HG02943 (cell line): Measurements from ENCODE around the gene GNAL.
"Not testable (repeated sequence)": the region's sequence is repeated elsewhere in the genome, so short reads cannot be mapped to it uniquely, and the experiment has no call there.

Experiments
- ATAC-seq: cut with Tn5 transposase; IDR thresholded peaks from one replicate; pipeline ENCODE4 v1.9.1; 2021; ENCODE audit warnings: mild to moderate bottlenecking, low read depth, moderate library complexity; ENCODE audit not compliant: unreplicated experiment

The GNAL gene

DNA sequence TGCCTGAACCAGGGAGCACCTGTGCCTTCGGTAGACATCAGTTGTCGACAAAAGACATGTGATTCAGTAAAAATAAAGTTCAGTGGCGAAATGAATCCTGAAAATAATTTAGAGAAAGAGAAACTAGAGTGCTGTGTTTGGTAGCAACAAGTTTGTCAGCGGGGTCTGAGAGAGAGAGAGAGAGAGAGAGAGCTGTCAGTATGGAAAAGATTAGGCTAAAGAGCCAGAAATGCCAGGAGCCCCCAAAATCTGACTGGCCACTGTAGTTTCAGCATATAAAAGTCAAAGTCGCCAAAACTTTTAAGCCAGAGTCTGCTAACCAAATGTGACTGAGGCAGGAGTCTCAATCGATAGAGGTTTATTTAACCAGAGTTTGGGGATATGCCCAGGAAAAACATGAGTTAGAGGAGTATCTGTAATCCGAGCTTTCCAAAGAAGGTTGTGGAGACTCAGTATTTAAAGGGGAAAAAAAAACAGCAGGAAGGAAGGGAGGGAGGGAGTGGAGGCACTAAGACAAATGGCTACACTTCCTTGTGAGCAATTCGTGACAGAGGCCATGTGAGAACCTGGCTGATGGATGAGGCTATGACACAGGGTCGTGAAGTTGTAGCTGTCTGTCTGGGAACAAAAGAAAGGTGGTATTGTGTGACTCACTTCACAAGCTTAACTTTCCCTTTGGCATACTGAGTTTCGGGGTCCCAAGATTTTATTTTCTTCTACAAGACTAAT is 20.5 kb upstream of the GNAL start:
- no peak for ATAC-seq

DNA sequence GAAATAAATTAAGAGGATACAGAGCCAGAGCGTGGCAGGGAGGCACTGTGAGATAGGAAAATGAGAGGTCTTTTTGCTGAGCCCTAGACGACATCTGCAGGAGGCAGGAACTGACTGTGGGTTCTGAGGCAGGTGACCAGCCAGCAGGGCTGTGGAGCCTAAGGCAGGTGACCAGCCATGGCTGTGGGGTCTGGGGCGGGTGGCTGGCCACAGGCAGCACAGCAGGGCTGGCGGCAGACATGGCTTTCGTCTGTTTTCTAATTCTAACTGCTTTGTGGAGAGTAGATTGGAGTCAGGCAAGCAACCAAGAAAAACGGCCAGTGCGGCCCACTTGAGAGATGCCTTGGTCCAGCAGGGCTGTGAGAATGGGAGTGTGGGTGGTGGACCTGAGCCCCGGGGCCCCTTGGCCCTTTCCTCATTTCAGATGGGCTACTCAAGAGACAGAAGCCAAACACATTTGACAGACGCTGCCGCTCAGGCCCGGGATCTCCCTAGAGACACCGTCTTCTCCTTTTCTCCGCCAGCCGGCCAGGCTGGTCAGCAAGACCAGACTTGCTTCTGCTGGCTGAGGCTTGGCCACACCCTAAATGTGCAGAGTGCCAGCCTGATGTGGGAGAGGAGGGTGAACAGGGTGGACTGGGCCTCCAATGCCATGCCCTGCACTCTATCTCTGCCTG is 19.7 kb upstream of the GNAL start:
- no peak for ATAC-seq

DNA sequence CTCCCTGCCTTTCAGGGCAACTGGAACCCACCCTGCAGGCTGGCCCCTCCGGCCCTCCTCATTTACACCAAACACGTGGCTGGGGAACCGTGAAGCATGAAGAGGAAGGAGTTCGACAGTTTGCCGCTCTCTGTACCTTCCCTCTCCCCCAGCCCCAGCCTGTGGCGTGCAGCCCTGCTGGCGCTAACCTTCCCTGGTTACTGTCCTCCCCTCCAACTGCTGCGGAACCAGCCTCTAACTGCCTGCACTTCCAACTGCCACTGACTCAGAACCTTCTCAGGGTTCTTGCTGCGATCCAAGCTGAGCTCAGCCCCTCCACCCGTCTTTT is 19.2 kb upstream of the GNAL start:
- ATAC-seq = no peak

DNA sequence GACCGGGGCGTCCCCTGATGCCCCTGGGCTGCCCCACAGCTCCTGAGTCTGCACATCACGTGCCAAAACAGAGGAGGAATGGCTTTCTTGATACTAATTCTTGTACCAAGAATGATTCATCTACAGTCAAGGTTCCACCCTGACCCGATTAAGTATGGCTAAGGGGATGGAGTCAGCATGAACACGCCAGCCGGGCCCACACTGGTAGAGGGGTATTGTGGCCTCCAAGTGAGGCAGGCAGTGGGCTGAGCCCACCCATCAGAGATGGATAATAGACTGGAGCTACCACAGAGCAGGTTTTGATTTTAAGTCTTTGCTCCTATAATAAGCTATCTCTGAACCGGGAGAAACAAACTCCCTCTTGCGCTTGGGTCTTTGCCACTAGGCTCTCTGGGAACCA is 17.9 kb upstream of the GNAL start:
- no peak for ATAC-seq

DNA sequence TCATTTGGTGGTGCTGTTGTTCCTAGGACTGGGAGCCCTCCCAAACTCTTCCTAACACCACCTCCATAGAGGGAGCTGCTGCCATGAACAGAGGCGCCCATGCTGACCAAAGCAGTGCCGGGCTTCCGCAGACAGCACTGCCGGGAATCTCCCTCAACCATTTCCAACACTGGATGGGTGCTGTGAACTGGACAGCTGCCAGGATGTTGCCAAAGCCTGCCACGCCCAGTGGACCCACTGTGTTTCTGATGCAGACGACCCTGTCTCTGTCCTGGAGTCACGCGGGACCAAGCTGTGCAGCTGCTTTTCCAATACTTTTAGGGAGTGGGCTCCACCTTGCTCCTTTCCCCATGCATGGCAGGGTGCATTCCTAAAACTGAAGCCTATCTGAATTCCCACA is 16.9 kb upstream of the GNAL start:
- ATAC-seq = no peak

DNA sequence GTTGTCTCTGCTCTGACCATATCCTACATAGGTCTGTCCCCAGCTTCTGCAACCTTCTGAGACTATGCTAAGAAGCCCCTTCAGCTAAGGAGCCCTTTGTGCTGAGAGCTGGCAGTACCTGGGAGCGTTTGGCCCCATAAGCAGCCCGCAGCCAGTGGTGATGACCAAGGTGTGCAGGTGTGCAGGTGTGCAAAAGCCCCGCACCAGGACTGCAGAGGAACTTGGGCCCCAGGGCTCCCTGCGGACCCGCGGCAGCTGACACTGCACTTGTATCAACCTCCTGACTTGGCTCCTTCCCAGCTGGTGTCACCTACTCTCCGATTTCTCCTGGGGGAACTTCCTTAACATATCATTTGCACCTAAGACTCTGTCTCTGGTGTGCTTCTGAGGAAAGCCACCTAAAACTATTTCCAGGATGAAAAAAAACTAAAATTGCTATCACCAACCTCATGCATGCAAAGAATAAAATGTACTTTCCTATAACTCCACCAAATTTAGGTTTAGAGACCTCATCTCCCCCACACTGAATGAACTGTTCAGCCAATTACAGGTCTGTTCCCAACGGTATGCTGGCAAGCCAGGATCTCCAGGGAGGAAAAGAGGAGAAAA is 16.1 kb upstream of the GNAL start:
- no peak for ATAC-seq

DNA sequence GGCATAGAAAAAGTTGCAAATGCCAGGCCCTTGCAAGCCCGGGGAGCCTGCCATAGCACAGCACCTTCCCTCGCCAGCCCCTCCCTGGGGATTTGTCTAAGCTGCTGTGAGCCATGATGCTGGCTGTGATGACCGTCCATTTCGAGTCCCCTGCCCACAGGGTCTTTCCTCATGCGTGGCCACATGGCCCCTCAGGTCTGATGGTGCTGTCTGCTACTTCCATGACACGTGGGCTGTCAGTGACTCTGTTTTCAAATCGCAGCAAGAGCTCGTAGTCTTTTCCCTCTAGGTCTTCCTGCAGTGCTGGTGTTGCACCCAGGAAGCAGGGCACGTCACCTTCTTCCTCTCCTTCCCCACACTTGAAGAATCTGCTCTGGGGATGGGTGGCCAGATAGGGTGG is 15.5 kb upstream of the GNAL start:
- ATAC-seq = no peak

DNA sequence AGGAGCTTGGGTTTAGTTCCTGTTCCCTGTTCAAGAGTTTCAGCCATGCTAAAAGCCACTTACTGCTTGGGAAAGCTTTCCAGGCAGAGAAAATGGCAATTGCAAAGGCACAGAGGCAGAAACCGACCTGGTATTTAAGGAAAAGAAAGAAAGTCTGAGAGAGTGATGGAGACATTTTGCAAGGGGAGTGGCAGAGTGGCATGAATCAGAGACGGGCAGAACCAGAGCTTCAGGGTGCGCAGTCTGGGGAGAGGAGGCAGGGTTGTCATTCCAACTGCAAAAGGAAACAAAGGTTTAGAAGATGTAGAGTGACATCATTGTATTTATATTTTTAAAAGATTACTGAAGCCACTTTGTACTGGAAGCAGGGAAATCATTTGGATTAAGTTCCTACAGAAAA is 14.9 kb upstream of the GNAL start:
- no peak for ATAC-seq

DNA sequence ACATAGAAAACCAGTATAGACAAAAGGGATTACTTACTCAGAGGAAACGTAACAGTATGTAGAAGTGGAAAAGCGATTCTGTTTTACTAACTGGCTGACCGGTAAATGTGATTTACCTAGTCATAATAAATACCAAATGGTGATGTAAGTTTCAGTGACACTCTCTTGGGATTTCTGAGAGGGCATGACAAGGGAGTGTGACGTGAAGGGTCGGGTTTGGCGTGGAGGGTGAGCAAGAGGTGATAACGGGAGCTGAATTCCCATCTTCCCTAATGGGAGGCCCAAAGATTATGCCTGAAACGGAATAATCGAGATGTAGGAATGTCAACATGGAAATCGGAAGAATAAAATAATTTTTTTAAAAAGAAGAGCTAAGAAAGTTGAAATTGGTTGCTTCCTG is 12.7 kb upstream of the GNAL start:
- no peak for ATAC-seq

DNA sequence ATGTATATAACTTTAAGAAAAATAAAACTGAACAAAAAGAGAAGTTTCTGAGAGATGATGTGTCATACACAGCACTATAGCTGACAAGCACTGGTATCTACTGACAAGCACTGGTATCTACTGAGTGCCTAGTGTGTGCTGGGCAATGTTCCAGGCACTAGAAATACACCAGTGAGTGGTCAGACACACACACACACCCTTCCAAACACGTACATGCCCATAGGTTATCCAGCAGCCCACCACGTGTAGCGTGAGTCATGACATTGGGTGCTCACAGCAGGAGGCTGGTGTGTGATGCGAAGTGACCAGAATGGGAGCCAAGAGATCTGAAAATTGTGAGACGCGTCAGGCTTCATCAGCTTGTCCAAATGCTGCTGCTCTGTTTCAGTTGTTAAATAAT is 12.2 kb upstream of the GNAL start:
- ATAC-seq = no peak

DNA sequence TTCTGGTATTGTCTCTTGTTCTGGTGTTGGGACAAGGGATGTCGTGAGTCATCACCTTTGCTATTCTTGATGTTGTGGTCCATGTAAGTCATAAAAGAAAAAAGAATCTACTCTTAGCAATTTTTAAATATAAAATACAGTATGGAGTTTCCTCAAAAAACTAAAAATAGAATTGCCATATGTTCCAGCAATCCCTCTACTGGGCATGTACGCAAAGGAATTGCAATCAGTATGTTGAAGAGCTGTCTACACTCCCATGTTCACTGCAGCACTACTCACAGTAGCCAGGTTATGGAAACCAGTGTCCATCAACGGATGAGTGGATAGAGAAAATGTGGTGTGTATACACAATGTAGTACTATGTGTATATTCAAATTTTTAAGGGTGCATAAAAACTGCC is 10.9 kb upstream of the GNAL start:
- ATAC-seq = no peak

DNA sequence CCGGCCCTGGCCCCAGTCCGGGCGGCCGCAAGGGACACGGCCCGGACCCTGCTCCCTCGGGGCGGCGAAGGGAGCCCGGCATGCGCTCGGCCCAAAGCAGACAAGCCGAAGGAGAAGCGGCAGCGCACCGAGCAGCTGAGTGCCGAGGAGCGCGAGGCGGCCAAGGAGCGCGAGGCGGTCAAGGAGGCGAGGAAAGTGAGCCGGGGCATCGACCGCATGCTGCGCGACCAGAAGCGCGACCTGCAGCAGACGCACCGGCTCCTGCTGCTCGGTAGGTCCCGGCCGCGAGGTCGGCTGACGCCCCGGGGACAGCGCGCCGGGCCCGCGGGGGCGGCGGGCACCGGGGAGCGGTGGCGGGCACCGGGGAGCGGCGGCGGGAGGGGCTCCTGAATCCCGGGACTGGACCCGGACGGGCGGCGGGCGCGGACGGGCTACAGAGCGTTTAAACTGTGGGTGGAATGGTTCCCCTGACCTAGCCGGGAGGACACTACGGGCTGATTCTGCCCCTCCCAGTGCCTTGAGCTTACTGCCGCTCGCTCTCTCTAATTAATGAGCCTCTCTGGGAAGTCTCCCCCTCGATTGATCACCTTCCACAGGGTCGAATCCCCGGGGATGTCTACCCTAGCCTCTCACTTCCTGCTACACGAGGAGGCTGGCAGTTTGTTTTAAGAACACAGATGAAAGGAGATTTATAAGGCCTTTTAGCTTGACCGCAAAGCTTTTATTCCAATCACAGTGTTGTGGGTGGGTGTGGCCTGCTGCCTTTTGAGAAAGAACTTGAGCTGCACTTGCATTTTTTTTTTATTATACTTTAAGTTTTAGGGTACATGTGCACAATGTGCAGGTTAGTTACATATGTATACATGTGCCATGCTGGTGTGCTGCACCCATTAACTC is 853 bp downstream of the GNAL start:
- ATAC-seq = no peak

DNA sequence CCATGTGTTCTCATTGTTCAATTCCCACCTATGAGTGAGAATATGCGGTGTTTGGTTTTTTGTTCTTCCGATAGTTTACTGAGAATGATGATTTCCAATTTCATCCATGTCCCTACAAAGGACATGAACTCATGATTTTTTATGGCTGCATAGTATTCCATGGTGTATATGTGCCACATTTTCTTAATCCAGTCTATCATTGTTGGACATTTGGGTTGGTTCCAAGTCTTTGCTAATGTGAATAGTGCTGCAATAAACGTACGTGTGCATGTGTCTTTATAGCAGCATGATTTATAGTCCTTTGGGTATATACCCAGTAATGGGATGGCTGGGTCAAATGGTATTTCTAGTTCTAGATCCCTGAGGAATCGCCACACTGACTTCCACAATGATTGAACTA is 1.6 kb downstream of the GNAL start:
- ATAC-seq = not testable (repeated sequence)

DNA sequence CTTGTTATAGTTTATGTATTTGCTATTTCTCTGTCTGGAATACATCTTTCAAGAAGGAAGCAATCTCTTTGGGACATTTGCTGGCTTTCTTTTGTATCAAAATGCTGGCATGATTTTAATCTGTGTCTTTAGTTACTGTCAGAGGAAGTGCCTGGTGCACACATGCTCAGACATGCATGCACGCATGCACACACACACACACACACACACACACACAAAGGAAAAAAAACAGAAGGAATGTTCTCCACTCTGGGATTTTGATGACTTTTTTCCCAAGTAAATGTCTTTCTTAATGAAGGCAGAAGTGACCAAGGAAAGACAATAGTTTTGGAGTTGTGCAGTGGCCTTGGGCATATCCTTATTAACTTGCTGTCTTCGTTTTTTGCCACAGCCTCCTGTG is 6.7 kb downstream of the GNAL start:
- no peak for ATAC-seq

DNA sequence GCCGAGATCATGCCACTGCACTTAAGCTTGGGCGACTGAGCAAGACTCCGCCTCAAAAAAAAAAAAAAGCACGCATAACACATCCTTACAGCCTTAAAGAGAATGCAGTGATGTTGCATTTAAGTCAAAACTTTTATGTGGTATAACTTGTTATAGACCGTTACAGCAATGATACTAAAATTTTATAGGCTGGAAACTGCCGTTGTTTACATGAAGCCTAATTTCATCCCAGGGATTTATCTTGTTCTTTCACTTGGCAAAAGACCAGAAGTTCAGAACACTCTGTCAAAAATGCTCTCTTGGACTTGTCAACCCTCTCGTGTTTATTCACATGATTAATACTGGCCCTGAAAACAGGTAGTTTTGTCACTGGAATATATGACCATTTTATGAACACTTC is 7.4 kb downstream of the GNAL start:
- ATAC-seq = no peak

DNA sequence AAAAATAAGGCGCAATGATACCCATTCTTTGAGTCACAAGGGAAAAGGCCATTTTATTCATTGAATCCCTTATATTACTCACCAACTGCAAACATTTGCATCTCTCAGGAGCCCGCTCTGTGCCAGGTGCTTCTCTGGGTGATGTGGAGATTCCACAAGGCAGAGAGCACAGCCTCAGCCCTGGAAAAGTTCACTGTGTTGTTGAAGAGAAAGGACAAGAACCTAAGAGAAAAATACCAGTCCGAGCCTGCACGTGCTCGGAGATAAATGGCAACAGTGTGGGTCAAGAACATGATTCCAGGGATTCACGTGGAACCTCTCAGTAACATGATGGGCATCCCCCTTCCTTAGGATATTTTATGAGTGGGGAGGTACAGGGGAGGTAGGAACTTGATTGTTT is 11.8 kb downstream of the GNAL start:
- ATAC-seq = no peak

DNA sequence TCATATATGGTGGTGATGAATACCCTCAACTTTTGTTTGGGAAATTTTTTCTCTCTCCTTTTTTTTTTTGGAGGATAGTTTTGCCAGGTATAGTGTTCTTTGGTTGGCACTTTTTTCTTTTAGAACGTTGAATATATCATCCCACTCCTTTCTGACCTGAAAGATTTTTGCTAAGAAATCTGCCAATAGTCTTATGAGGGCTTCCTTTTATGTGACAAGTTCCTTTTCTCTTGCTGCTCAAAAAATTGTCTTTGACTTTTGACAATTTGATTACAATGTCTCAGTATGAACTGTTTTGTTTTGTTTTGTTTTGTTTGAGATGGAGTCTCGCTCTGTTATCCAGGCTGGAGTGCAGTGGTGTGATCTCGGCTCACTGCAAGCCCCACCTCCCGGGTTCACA is 21.5 kb downstream of the GNAL start:
- no peak for ATAC-seq

DNA sequence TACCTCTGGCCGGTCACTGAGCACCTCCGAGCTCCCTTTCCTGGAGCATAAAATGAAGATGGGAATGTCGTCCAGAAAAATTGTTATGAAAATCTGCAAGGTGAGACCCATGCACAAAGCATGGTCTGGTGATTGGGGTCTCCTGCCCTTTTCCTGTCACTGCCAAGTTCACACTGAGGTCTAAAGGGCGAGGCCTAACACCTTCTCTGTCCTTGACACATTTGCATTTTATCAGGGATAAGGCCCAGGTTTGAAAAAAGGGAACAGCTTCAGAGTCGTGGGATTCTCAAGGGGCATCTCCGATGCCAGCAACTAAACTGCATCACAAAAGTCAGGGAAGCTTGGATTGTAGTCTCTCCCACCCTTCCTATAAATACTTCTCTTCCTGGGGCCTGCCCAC is 24.7 kb downstream of the GNAL start:
- ATAC-seq = no peak

DNA sequence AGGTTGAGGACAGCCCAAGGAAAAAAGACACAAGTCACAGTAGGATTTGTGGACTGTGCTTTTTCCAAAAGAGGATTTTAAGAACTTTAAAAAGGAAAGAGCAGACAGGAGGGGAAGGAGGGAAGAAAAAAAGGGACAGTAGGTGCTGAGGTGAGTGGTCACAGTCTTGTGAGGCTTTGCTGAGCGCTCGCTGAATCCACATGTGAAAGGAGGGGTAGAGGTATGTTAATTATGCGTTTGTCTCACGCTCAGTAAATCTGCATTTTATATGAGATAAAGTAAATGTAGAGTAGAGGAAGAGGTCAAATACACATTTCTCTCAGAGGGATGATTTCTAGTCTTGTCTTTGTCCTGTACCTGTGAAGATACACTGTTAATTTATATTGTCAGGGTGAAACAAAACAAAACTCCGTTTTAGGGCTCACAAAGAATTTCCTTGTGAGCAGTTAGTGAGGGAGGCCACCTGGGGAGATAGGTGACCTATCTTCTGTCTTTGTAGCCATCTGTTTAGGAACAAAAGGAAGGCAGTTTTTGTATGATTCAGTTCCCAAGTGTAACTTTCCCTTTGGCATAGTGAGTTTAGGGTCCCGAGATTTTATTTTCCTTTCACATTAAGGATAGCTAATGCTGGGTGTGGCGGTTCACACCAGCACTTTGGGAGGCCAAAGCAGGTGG is 25.3 kb downstream of the GNAL start:
- no peak for ATAC-seq

DNA sequence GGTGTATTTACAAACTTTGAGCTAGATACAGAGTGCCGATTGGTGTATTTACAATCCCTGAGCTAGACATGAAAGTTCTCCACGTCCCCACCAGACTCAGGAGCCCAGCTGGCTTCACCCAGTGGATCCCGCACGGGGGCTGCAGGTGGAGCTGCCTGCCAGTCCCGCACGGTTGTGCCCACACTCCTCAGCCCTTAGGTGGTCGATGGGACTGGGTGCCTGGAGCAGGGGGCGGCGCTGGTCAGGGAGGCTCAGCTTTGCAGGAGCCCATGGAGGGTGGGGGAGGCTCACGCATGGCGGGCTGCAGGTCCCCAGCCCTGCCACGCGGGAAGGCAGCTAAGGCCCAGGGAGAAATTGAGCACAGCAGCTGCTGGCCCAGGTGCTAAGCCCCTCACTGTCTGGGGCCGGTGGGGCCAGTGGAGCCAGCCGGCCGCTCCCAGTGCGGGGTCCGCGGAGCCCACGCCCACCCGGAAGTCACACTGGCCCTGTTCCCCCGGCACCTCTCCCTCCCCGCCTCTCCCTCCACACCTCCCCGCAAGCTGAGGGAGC is 27.8 kb downstream of the GNAL start:
- ATAC-seq = not testable (repeated sequence)
